A549 (cell line): ENCODE measurements around the gene HINT3. TPM values are rescaled to one million over a fixed set of nuclear protein-coding genes. Genes with fewer than 3 reads are reported as not detected.
A peak's percentile ranks its signal among the peaks of the same experiment; 100 is the strongest.

Experiments used
- BHLHE40 ChIP-seq: IDR thresholded peaks from 2 replicates; pipeline ENCODE4 v1.6.1; 2012; ENCODE audit warnings: low read depth, low read length, inconsistent platforms
- CBX2 ChIP-seq: fragments of 200-600 bp; sonication (generic); IDR thresholded peaks from 2 replicates; pipeline ENCODE4 v1.6.1; 2016; ENCODE audit warnings: low read depth, mild to moderate bottlenecking, borderline replicate concordance
- CBX8 ChIP-seq: fragments of 200-600 bp; sonication (generic); IDR thresholded peaks from 2 replicates; pipeline ENCODE4 v1.6.1; 2016
- E2F6 ChIP-seq: IDR thresholded peaks from 2 replicates; pipeline ENCODE4 v1.6.1; 2012; ENCODE audit warnings: low read depth, borderline replicate concordance
- EHF ChIP-seq: fragments of 250-450 bp; sonication (Bioruptor Pico); IDR thresholded peaks from 2 replicates; pipeline ENCODE4 v1.5.0; 2020; ENCODE audit warnings: mild to moderate bottlenecking
- EHMT2 ChIP-seq: fragments of 200-600 bp; sonication (generic); IDR thresholded peaks from 2 replicates; pipeline ENCODE4 v1.6.1; 2016; ENCODE audit warnings: antibody characterized with exemption, low read depth, mild to moderate bottlenecking, moderate library complexity
- EP300 ChIP-seq, 2 experiments: fragments of >200 bp; sonication (Bioruptor Twin); formaldehyde crosslinking; IDR thresholded peaks; 2 replicates in 1 of 2; 3 replicates in 1 of 2; pipeline ENCODE4 v1.6.1; 2016 to 2017
- ESRRA ChIP-seq: fragments of 150-350 bp; IDR thresholded peaks from 2 replicates; pipeline ENCODE4 v1.6.1; 2014; ENCODE audit warnings: mild to moderate bottlenecking, low read length, borderline replicate concordance
- FOSB ChIP-seq: fragments of 250-450 bp; sonication (Bioruptor Pico); IDR thresholded peaks from 2 replicates; pipeline ENCODE4 v1.5.0; 2020; ENCODE audit warnings: mild to moderate bottlenecking, moderate library complexity
- FOSL2 ChIP-seq, 2 experiments: fragments of 450-650 bp in 1 of 2; fragments of >200 bp in 1 of 2; sonication (Bioruptor Twin) in 1 of 2; formaldehyde crosslinking; IDR thresholded peaks; 2 replicates each; pipeline versions ENCODE4 v1.5.0 to v1.6.1; 2016 to 2020; ENCODE audit warnings: mild to moderate bottlenecking in 1 of 2, moderate library complexity in 1 of 2
- GATA3 ChIP-seq: IDR thresholded peaks from 2 replicates; pipeline ENCODE4 v1.6.1; 2012; ENCODE audit warnings: borderline replicate concordance
- HDAC2 ChIP-seq: fragments of 200-600 bp; sonication (generic); IDR thresholded peaks from 2 replicates; pipeline ENCODE4 v1.6.1; 2016
- HEYL ChIP-seq: fragments of 250-450 bp; sonication (Bioruptor Pico); IDR thresholded peaks from 2 replicates; pipeline ENCODE4 v1.8.0; 2021; ENCODE audit warnings: mild to moderate bottlenecking, moderate library complexity
- HOXB13 ChIP-seq: fragments of 250-450 bp; sonication (Bioruptor Pico); IDR thresholded peaks from 2 replicates; pipeline ENCODE4 v1.5.0; 2020; ENCODE audit warnings: low read depth, mild to moderate bottlenecking, moderate library complexity
- HOXB5 ChIP-seq: fragments of 250-450 bp; sonication (Bioruptor Pico); IDR thresholded peaks from 2 replicates; pipeline ENCODE4 v1.5.0; 2020; ENCODE audit warnings: mild to moderate bottlenecking, moderate library complexity
- JUN ChIP-seq, 2 experiments: fragments of >200 bp; sonication (Bioruptor Twin); formaldehyde crosslinking; IDR thresholded peaks; 2 replicates in 1 of 2; 3 replicates in 1 of 2; pipeline ENCODE4 v1.6.1; 2016 to 2017
- NPAS2 ChIP-seq: fragments of 250-450 bp; sonication (Bioruptor Pico); IDR thresholded peaks from 2 replicates; pipeline ENCODE4 v1.8.0; 2022; ENCODE audit warnings: mild to moderate bottlenecking, moderate library complexity, borderline replicate concordance
- PHF8 ChIP-seq: fragments of 200-600 bp; sonication (generic); IDR thresholded peaks from 2 replicates; pipeline ENCODE4 v1.6.1; 2016; ENCODE audit warnings: low read depth, mild to moderate bottlenecking, antibody characterized with exemption, moderate library complexity, borderline replicate concordance
- POLR2AphosphoS2 ChIP-seq: conservative IDR thresholded peaks from 2 replicates; pipeline ENCODE4 v1.6.1; 2012; ENCODE audit warnings: low read length, improper control_type of control experiment, inconsistent platforms
- RCOR1 ChIP-seq: fragments of 150-350 bp; IDR thresholded peaks from 2 replicates; pipeline ENCODE4 v1.6.1; 2014; ENCODE audit warnings: antibody characterized with exemption, low read length, low read depth
- RNF2 ChIP-seq: fragments of 200-600 bp; sonication (generic); IDR thresholded peaks from 2 replicates; pipeline ENCODE4 v1.6.1; 2016; ENCODE audit warnings: low read depth, mild to moderate bottlenecking, antibody characterized with exemption, moderate library complexity, borderline replicate concordance
- SMC3 ChIP-seq: fragments of >200 bp; sonication (Bioruptor Twin); formaldehyde crosslinking; IDR thresholded peaks from 3 replicates; pipeline ENCODE4 v1.6.1; 2018; ENCODE audit warnings: inconsistent platforms
- TP53 ChIP-seq: fragments of 250-450 bp; sonication (Bioruptor Pico); IDR thresholded peaks from 2 replicates; pipeline ENCODE4 v1.5.0; 2021; ENCODE audit warnings: mild to moderate bottlenecking, moderate library complexity
- ZC3H11A ChIP-seq: fragments of 450-650 bp; IDR thresholded peaks from 2 replicates; pipeline ENCODE4 v1.6.1; 2014; ENCODE audit warnings: antibody characterized with exemption, mild to moderate bottlenecking
- ZNF302 ChIP-seq: fragments of 250-450 bp; sonication (Bioruptor Pico); IDR thresholded peaks from 2 replicates; pipeline ENCODE4 v1.9.0; 2021; ENCODE audit warnings: inconsistent platforms, mild to moderate bottlenecking, moderate library complexity
- polyA plus RNA-seq, 4 experiments: library from polyadenylated mRNA; depleted of rRNA in 3 of 4; stranded (reverse); fragments of >200 nt; fragmentation: RNase III in 1 of 4; extraction: RNeasy Plus Mini Kit Qiagen cat#74134 plus additional on column Dnase treatment in 1 of 4; gene quantifications; 2 replicates in 3 of 4; 3 replicates in 1 of 4; pipeline ENCODE4 v1.2.3, GENCODE V29; 2011 to 2017
- TF ChIP-seq, protein P1 (sequence below): fragments of 250-450 bp; sonication (Bioruptor Pico); IDR thresholded peaks from 2 replicates; pipeline ENCODE4 v1.5.0; 2020; ENCODE audit warnings: low read depth, mild to moderate bottlenecking, moderate library complexity
- TF ChIP-seq, protein P2 (sequence below): IDR thresholded peaks from 2 replicates; pipeline ENCODE4 v1.6.1; 2012
- TF ChIP-seq, protein P3 (sequence below): fragments of 200-600 bp; sonication (generic); IDR thresholded peaks from 2 replicates; pipeline ENCODE4 v1.6.1; 2016; ENCODE audit warnings: antibody characterized with exemption, mild to moderate bottlenecking, moderate library complexity
- TF ChIP-seq, protein P4 (sequence below): fragments of 150-350 bp; IDR thresholded peaks from 2 replicates; pipeline ENCODE4 v1.6.1; 2014; ENCODE audit warnings: low read depth, mild to moderate bottlenecking, low read length

HINT3 gene
- polyA plus RNA-seq, 2 of the 4 experiments (the other 2 are of a cell fraction) = 4.7 to 13.0 TPM

DNA sequence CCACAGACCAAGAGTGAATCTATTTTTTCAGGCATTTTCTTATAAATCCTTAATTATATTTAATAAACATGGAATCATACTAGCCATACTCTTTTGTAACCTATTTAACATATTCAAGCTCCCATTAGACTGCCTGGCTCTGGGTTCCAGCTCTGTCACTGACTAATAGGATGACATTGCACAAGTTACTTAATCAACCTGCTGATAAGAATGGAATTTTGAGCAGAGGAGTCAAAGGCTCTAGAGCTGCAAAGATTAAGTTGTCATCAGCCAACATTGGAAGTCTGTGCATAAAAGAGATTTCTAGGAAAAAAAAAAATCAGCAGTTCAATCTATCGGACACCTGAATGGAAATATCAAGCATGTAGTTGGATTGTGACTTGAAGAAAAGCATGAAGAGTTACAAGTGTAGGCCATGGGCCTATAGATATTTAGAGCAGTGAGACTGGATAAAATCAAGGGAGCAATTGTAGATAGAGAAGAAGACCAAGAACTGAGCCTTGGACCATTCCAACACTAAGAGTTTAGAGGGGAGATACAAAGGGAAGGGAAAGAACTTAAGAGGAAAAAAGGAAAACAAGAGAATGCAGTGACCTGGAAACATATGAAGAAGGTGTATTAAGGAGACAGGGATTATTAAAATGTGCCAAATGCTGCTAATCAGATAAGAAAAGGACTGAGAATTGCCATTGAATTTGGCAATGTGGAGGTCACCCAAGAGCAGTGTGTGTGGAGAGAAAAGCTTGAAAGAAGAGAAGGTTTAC, 11.0 kb upstream of the HINT3 start (continued):
- no peak for TF ChIP-seq ESRRA
- TF ChIP-seq RCOR1 = no peak
- no peak for TF ChIP-seq SMC3
- TF ChIP-seq HDAC2 = no peak
- TF ChIP-seq HEYL (CRISPR knock-in tag) = 0 out of 2 replicates have a peak, but pooled peaks have one; percentile 42
- TF ChIP-seq, protein P1, sequence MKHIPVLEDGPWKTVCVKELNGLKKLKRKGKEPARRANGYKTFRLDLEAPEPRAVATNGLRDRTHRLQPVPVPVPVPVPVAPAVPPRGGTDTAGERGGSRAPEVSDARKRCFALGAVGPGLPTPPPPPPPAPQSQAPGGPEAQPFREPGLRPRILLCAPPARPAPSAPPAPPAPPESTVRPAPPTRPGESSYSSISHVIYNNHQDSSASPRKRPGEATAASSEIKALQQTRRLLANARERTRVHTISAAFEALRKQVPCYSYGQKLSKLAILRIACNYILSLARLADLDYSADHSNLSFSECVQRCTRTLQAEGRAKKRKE (CRISPR knock-in tag) = no peak
- no peak for TF ChIP-seq EP300 (IDR thresholded peaks at IDR 0.05)
- no peak for TF ChIP-seq FOSB
- no peak for TF ChIP-seq HOXB13 (CRISPR knock-in tag)
- TF ChIP-seq, protein P2, sequence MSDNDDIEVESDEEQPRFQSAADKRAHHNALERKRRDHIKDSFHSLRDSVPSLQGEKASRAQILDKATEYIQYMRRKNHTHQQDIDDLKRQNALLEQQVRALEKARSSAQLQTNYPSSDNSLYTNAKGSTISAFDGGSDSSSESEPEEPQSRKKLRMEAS = 0 out of 2 replicates have a peak, but pooled peaks have one; percentile 11
- TF ChIP-seq RNF2 = no peak
- TF ChIP-seq EHMT2 = no peak
- no peak for TF ChIP-seq CBX8
- no peak; the same call in 1 of the 2 replicates for TF ChIP-seq EHF
- no peak for TF ChIP-seq FOSL2 (IDR thresholded peaks at IDR 0.05)
- TF ChIP-seq FOSL2 (CRISPR knock-in tag; IDR thresholded peaks at IDR 0.05) = peak; percentile 50; the same call in 1 of the 2 replicates
- no peak for TF ChIP-seq CBX2
- TF ChIP-seq ZC3H11A = no peak
- TF ChIP-seq POLR2AphosphoS2 = no peak
- no peak for TF ChIP-seq JUN (IDR thresholded peaks at IDR 0.05)
- TF ChIP-seq, protein P3, sequence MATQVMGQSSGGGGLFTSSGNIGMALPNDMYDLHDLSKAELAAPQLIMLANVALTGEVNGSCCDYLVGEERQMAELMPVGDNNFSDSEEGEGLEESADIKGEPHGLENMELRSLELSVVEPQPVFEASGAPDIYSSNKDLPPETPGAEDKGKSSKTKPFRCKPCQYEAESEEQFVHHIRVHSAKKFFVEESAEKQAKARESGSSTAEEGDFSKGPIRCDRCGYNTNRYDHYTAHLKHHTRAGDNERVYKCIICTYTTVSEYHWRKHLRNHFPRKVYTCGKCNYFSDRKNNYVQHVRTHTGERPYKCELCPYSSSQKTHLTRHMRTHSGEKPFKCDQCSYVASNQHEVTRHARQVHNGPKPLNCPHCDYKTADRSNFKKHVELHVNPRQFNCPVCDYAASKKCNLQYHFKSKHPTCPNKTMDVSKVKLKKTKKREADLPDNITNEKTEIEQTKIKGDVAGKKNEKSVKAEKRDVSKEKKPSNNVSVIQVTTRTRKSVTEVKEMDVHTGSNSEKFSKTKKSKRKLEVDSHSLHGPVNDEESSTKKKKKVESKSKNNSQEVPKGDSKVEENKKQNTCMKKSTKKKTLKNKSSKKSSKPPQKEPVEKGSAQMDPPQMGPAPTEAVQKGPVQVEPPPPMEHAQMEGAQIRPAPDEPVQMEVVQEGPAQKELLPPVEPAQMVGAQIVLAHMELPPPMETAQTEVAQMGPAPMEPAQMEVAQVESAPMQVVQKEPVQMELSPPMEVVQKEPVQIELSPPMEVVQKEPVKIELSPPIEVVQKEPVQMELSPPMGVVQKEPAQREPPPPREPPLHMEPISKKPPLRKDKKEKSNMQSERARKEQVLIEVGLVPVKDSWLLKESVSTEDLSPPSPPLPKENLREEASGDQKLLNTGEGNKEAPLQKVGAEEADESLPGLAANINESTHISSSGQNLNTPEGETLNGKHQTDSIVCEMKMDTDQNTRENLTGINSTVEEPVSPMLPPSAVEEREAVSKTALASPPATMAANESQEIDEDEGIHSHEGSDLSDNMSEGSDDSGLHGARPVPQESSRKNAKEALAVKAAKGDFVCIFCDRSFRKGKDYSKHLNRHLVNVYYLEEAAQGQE = no peak
- peak; percentile 60; the same call in 1 of the 2 replicates for TF ChIP-seq GATA3
- TF ChIP-seq TP53 (CRISPR knock-in tag) = no peak
- no peak for TF ChIP-seq HOXB5 (CRISPR knock-in tag)
- no peak for TF ChIP-seq BHLHE40
- TF ChIP-seq, protein P4, sequence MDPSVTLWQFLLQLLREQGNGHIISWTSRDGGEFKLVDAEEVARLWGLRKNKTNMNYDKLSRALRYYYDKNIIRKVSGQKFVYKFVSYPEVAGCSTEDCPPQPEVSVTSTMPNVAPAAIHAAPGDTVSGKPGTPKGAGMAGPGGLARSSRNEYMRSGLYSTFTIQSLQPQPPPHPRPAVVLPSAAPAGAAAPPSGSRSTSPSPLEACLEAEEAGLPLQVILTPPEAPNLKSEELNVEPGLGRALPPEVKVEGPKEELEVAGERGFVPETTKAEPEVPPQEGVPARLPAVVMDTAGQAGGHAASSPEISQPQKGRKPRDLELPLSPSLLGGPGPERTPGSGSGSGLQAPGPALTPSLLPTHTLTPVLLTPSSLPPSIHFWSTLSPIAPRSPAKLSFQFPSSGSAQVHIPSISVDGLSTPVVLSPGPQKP = no peak
- TF ChIP-seq ZNF302 (CRISPR knock-in tag) = no peak
- TF ChIP-seq E2F6 = no peak
- TF ChIP-seq NPAS2 = no peak
- TF ChIP-seq PHF8 = no peak
